ENCODE data around the gene COLEC11.
"Not testable (repeated sequence)": the region's sequence is repeated elsewhere in the genome, so short reads cannot be mapped to it uniquely, and the experiment has no call there.

COLEC11 gene

GRCh38 chr2:3631851-3632659 is 37.1 kb downstream of the COLEC11 start:
- Mint-ChIP-seq H3K4me1 (ENCODE audit: low read depth) (no peaks in the 10 kb centered on the region), H3K36me3 (ENCODE audit: low read depth) (no peaks in the 10 kb centered on the region), H3K27ac (no peak overlapping the region), H3K4me3 (no peak overlapping the region), H3K9me3 (no peaks in the 10 kb centered on the region), H3K27me3 (ENCODE audit: low read depth) (no peaks in the 10 kb centered on the region)

GRCh38 chr2:3633089-3633981 is 38.4 kb downstream of the COLEC11 start:
- Mint-ChIP-seq H3K4me1 (ENCODE audit: low read depth) (no peaks in the 10 kb centered on the region), H3K4me3 (no peak overlapping the region), H3K27ac (no peak overlapping the region), H3K27me3 (ENCODE audit: low read depth) (no peaks in the 10 kb centered on the region), H3K9me3 (no peaks in the 10 kb centered on the region), H3K36me3 (ENCODE audit: low read depth) (no peaks in the 10 kb centered on the region)

DNA sequence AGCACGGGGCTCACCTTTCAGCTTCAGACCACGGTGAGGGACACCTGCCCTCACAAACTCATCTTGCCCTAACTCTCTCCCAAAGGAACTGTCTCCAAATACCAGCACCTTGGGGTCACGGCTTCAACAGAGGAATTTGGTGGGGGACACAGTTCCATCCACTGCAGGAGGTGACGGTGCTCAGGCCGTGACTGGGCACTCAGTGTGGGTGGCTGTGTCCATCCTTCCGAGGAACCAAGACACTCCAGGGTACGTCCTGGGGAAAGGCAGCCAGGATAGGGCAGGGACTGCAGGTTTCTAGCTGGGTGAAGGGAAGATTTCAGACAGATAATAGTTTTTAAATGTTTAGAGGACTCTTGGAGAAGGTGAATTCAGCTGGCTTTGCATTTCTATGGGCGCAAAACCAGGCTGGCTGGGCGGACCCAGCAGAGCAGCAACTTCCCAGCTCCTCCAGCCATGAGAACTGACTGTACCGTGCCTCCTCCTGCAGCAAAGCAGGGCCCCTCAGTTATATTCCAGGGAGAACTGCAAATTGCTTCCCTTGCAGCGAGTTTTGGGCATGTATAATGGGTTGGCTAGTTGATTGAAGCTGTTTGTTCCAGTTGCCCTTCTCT is 39.2 kb downstream of the COLEC11 start:
- Mint-ChIP-seq H3K27me3 (ENCODE audit: low read depth) (no peaks in the 10 kb centered on the region), H3K27ac (no peak overlapping the region), H3K4me3 (no peak overlapping the region), H3K4me1 (ENCODE audit: low read depth) (no peaks in the 10 kb centered on the region), H3K9me3 (no peaks in the 10 kb centered on the region), H3K36me3 (ENCODE audit: low read depth) (no peaks in the 10 kb centered on the region)

DNA sequence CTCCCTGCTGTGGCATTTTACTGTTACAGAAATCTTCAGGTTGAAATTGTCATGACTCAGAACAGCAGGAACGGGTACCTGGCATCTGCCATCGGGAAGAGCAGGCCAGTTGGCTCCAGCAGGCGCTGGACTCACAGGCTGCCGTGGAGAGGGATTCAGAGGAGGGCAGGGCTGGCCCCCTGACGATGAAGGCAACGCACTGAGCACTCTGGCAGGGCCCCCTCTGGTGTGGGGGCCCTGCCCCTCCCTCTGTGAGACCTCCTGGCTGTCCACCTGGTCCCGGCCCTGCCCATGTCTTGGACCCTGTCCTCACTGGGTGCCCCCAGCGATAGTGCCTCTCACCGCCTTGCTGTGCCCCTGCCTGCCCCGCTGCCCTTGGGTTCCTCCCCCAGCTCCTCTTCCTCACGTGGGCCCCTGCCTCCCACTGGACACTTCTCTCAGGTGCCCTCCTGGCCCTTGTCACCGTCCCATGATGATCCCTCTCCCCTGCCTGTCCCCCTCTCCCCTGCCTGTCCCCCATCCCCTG is 39.7 kb downstream of the COLEC11 start:
- Mint-ChIP-seq H3K4me3 (no peak overlapping the region), H3K36me3 (ENCODE audit: low read depth) (no peaks in the 10 kb centered on the region), H3K9me3 (no peaks in the 10 kb centered on the region), H3K27ac (no peak overlapping the region), H3K27me3 (ENCODE audit: low read depth) (no peaks in the 10 kb centered on the region), H3K4me1 (ENCODE audit: low read depth) (no peaks in the 10 kb centered on the region)

DNA sequence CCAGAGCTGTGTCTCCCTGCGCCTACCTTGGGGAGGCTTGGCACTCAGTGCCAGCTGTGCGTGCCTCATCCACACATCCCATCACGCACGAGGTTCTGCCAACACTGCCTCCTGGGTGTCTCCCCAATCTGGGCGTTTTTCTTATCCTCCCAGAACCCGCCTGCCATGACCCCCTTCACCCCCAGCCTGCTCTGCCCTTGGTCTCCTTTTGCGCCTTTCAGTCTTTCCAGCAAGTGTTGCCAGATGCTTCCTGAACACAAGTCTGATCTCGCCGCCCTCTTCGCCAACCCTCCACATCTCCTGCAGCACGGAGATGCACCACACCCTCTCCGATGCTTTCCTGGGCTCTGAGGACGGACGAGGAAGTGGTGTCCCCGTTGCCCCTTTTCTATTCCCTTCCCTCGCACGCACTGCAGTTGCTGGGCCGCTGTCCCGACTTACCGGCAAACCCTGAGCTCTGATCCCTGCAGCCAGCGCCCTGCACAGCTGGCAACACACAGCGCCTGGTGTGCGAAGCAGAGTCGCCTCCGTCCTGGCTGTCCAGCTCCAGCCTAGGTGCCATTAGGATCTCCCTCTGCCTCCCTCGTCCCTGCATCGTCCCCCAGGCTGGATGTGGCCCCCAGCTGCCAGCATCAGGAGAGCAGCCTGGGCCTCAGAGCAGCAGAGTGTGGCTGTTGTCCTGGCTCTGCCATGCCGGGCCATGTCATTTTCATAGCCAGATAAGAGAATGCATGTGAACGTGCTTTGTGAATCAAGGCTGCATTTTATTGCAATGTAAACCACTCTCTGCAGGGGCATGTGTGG is 40.5 kb downstream of the COLEC11 start:
- Mint-ChIP-seq H3K9me3 (no peaks in the 10 kb centered on the region), H3K36me3 (ENCODE audit: low read depth) (no peaks in the 10 kb centered on the region), H3K4me1 (ENCODE audit: low read depth) (no peaks in the 10 kb centered on the region), H3K27ac (no peak overlapping the region), H3K27me3 (ENCODE audit: low read depth) (no peaks in the 10 kb centered on the region), H3K4me3 (no peak overlapping the region)

DNA sequence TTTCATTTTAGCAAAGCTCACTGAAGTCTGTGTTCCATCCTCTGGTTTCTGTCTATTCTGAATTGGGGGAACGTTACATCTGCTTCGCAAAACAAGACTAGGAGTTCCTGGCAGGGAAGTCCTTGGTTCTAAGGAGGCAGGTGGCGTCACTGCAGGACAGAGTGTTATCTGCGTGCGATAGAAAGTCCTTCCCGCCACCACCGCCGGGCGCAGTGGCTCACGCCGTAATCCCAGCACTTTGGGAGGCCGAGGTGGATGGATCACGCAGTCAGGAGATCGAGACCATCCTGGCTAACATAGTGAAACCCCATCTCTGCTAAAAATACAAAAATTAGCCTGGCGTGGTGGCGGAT is 41.0 kb downstream of the COLEC11 start:
- H3K4me3 Mint-ChIP-seq; H3K4me1 Mint-ChIP-seq (ENCODE audit: low read depth); H3K27me3 Mint-ChIP-seq (ENCODE audit: low read depth); H3K36me3 Mint-ChIP-seq (ENCODE audit: low read depth); H3K27ac Mint-ChIP-seq; H3K9me3 Mint-ChIP-seq: not testable (repeated sequence)

- no peaks in the 10 kb centered on the region for H3K4me1 Mint-ChIP-seq (ENCODE audit: low read depth)
- H3K4me3 Mint-ChIP-seq, result no peak overlapping the region
- H3K36me3 Mint-ChIP-seq (ENCODE audit: low read depth), result no peaks in the 10 kb centered on the region
- no peaks in the 10 kb centered on the region for H3K9me3 Mint-ChIP-seq
- no peak overlapping the region for H3K27ac Mint-ChIP-seq
- H3K27me3 Mint-ChIP-seq (ENCODE audit: low read depth), result no peaks in the 10 kb centered on the region
Observed at GRCh38 chr2:3636586-3637310, 41.8 kb downstream of the COLEC11 start.

GRCh38 chr2:3637311-3637675 is 42.4 kb downstream of the COLEC11 start:
- H3K4me1 Mint-ChIP-seq (ENCODE audit: low read depth), result no peaks in the 10 kb centered on the region
- no peaks in the 10 kb centered on the region for H3K36me3 Mint-ChIP-seq (ENCODE audit: low read depth)
- H3K27me3 Mint-ChIP-seq (ENCODE audit: low read depth), result no peaks in the 10 kb centered on the region
- H3K9me3 Mint-ChIP-seq, result no peaks in the 10 kb centered on the region
- no peak overlapping the region for H3K4me3 Mint-ChIP-seq
- no peak overlapping the region for H3K27ac Mint-ChIP-seq

DNA sequence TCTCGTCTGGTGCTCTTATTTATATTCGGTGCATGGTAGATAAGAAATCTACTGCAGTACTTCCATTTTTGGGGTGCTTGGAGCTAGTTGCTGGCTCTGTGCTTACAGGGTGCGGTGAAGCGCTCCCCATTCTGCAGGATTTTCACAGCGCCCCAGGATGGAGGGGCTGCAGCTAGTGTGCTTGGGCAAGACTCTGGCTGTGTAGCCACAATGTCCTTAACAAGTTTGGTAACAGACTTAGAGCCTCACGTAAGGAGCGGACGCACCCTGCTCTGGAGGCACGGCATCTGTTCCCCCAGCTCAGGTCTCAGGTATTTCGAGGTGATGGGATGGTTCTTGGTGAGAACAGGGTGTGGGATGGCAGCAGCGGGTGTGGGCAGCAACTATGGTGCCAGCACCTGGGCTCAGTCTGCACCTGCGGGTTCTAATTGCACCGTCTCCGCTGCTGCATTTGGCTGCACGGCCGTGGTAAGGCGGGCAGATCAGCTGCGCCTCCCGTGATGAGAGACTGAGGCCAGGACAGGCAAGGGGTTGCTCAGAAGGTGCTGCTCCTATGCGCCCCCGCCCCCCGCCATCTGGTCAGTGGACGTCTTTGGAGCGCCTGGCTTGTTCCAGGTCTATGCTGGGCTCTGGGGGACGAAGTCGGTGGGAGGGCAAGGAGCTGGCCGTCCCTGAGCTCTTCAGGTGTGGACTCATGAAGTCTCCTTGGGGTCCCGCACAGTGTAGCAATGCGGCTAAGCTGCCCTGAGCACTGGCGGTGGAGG is 43.0 kb downstream of the COLEC11 start:
- no peaks in the 10 kb centered on the region for H3K27me3 Mint-ChIP-seq (ENCODE audit: low read depth)
- H3K9me3 Mint-ChIP-seq, result no peaks in the 10 kb centered on the region
- H3K4me3 Mint-ChIP-seq, result no peak overlapping the region
- H3K27ac Mint-ChIP-seq, result no peak overlapping the region
- no peaks in the 10 kb centered on the region for H3K36me3 Mint-ChIP-seq (ENCODE audit: low read depth)
- no peaks in the 10 kb centered on the region for H3K4me1 Mint-ChIP-seq (ENCODE audit: low read depth)

DNA sequence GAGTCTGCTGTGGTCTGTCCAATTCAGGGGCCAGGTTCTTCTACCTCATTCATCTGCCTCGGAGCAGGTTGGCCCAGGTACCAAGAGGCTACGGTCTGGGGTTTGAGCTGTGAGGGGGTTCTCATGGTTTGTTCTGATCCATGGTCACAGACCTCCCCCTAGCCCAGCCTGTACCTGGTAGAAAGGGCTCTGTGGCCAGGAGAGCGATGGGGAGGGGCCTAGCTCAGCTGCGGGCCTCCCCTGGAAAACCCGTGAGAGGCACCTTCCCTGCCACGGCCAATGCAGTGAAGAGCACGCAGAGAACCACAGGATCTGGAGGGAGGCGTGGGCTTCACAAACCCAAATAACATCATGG is 43.5 kb downstream of the COLEC11 start:
- no peaks in the 10 kb centered on the region for H3K9me3 Mint-ChIP-seq
- H3K4me1 Mint-ChIP-seq (ENCODE audit: low read depth), result no peaks in the 10 kb centered on the region
- no peak overlapping the region for H3K27ac Mint-ChIP-seq
- no peaks in the 10 kb centered on the region for H3K27me3 Mint-ChIP-seq (ENCODE audit: low read depth)
- H3K36me3 Mint-ChIP-seq (ENCODE audit: low read depth), result no peaks in the 10 kb centered on the region
- H3K4me3 Mint-ChIP-seq, result no peak overlapping the region

GRCh38 chr2:3639015-3639630 is 44.2 kb downstream of the COLEC11 start:
- Mint-ChIP-seq H3K27ac (no peak overlapping the region), H3K36me3 (ENCODE audit: low read depth) (no peaks in the 10 kb centered on the region), H3K4me3 (no peak overlapping the region), H3K4me1 (ENCODE audit: low read depth) (no peaks in the 10 kb centered on the region), H3K27me3 (ENCODE audit: low read depth) (no peaks in the 10 kb centered on the region), H3K9me3 (no peaks in the 10 kb centered on the region)

GRCh38 chr2:3639653-3640052 is 44.7 kb downstream of the COLEC11 start:
- no peaks in the 10 kb centered on the region for H3K4me1 Mint-ChIP-seq (ENCODE audit: low read depth)
- H3K36me3 Mint-ChIP-seq (ENCODE audit: low read depth), result no peaks in the 10 kb centered on the region
- H3K27me3 Mint-ChIP-seq (ENCODE audit: low read depth), result no peaks in the 10 kb centered on the region
- no peak overlapping the region for H3K27ac Mint-ChIP-seq
- H3K9me3 Mint-ChIP-seq, result no peaks in the 10 kb centered on the region
- no peak overlapping the region for H3K4me3 Mint-ChIP-seq

DNA sequence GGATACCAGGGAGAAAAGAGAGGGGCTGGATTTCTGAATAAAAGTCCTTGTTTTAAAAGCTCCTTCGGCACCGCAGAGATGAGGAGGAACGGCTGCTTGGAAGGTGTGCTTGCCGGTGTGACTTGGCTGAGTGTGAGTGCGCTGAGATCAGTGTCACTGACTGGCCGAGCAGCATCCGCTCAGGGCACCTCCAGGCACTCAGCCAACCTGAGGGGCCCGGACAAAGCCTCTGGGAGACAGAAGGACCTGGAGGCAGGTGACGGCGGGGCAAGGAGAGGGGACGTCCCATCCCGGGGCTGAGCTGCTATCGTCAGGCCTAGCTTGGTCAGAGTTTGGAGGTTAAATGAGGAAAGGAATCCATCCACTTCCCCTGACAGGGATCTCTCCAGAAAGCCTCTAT is 46.3 kb downstream of the COLEC11 start:
- no peaks in the 10 kb centered on the region for H3K9me3 Mint-ChIP-seq
- H3K27me3 Mint-ChIP-seq (ENCODE audit: low read depth), result no peaks in the 10 kb centered on the region
- H3K27ac Mint-ChIP-seq, result no peak overlapping the region
- H3K4me3 Mint-ChIP-seq, result no peak overlapping the region
- no peaks in the 10 kb centered on the region for H3K4me1 Mint-ChIP-seq (ENCODE audit: low read depth)
- H3K36me3 Mint-ChIP-seq (ENCODE audit: low read depth), result no peaks in the 10 kb centered on the region

Measured in T-helper 1 cell treated with Interleukin-12 subunit alpha and Interleukin-12 subunit beta and Interleukin-4 antibody, amounts not matched to agents 30 μg/mL and 1 μg/mL, for 36 hours (primary cell).